Islet precursor cell (in vitro differentiated cells): ENCODE measurements around the gene CHST11.

Experiments
- DNase-seq: peaks from one replicate; pipeline ENCODE4 v3.0.0-alpha.2; 2018

The CHST11 gene

DNA sequence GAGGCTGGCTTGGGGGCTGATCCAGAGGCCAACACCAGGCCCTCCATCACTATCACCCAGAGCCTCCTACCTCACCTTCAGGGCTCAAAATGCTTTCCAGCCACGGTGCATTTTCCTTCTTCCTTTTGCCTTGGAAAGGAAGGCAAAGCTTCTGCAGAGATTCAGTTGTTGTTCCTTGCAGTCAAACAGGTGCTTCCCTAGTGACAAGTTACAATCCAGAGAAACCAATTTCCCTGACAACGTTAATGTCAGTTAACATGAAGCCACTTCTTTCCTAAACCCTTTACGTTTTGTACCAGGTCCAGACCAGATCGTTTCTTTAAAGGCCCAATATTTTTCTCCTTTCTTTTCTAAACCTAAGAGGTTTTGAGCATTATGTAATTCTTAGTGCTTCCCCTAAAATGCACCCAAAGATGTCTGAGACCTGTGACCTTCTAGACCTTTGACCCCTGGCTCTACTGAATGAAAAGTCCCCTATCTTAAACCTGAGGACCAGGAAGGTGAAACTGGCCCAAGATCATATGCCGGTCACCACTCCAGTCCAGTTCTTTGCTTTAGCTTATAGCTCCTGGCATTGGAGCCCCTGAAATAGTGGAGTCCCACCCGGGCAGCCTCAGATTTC lies 289.8 kb downstream of the CHST11 start:
- no peak for DNase-seq

DNA sequence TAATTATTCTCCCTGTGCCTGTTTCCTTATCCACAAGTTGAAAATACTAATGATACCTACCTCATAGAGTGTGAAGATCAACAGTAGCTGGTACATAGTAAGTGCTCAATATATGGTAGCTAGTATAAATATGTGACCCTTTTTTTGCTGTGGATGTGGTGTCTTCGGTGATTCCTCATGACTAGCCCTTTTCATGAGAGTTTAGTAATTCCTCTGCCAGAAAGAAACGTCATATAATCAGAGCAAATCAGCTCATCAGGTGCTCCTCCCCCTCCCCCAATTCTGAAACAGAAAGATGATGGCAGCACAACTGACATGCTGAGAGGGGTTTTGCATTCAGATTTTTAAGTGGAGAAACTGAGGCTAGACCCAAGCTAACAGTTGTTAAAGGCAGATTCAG lies 290.6 kb downstream of the CHST11 start:
- DNase-seq: peak; percentile 17

DNA sequence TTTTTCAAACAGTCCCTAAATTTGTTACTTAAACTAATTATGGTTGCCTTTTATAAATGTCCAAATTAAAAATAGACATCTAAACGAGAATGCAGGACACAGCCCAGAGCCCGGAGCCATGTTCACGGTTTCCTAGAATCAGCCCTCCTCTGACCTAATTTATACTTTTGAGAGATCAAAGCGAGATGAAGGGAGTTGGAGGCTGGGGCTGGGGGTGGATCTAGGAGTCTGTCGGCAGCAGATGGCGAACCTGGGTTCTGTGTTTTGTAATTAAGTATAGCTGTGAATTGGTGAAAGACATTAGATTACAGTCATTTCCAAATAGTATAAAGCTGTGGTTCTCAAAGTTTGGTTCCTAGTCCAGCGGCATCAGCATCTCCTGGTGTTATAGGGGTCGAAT lies 291.2 kb downstream of the CHST11 start:
- DNase-seq: peak; percentile 30

DNA sequence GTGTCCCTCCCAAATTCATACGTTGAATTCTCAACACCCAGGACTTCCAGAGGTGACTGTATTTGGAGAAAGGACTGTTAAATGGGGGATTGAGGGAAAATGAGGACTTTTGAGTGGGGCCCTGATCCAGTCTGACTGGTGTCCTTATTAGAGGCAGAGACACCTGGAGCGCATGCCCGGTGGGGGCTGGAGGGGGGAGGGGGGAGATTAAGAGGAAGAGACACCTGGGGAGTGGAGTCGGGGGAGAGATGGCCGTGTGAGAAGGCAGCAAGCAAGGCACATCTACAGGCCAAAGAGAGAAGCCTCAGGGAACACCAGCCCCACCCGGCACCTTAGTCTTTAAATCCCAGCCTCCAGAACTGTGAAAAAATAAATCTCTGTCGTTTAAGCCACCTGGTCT lies 291.6 kb downstream of the CHST11 start:
- DNase-seq: peak; percentile 49

DNA sequence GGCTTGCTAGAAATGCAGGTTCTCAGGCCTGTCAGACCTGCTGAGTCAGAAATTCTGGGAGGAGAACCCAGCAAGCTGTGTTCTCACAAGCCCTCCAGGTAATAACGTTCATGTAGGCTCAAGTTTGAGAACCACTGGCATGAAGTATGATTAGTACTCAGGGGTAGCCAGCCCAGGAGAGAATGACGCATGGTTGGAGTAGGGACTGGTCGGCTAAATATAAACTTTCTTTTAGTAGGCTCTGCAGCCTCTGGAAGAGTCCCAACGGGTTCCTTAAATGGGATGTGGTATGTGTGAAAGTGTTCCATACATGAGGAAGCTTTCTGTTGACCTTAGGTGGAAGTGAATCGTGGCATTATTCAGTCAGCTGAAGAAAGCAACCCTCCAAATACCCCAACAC lies 292.0 kb downstream of the CHST11 start:
- peak; percentile 47 for DNase-seq

DNA sequence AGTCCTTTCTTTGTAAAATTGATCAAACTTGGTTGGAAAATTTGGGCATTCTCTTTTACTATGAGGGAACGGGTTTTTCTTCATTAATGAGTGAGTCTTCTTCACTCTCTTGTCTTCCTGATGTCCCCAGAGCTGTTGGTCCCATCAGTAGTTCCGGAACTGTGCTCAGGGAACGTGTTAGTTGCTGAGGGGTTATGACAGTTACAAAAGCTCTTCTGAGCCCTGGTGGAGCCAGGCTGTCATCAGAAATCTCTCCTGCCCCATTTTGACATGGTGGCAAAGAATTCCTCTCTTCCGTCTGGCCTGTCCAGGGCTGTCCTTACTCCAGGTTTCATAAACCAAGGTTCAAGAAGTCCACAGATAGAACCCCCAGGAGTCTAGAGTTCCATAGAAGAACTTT lies 292.8 kb downstream of the CHST11 start:
- peak; percentile 43 for DNase-seq

DNA sequence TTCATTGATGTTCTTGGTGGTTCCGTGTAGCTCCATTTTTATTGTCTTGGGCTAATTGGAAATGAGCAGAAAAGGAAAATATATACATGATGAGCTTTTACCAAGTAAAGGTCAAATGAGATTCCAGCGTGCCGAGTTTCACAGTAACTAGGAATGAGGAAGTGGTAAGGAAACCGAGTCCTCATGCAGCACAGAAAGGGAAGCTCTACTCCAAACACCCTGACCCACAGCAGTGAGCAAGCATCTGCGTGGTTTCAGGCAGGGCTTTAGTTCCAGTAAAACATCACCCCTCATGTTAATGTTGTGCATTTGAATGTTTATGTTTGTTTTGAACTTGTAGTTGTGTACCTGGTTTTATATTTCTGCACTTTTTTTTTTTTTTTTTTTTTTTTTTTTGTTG lies 293.3 kb downstream of the CHST11 start:
- peak; percentile 44 for DNase-seq

DNA sequence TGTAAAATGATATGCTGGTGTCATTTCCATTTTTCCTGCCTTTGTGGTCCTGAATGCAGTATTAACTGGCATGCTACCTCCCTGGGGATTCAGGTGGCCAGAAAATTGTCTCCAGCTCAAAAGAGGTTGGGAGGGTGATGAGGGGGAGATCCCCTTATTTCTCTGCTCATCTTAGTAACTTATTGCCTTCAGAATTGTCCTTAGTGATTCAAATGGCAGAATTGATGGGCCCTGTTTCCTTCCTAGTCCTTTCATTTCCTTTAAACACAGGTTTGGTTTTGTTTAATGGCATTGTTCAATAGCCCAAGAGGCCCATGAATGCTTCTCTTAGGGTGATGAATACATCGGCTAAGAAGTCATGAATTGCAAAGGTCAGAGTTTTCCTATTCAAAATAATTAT lies 294.4 kb downstream of the CHST11 start:
- DNase-seq: peak; percentile 15

DNA sequence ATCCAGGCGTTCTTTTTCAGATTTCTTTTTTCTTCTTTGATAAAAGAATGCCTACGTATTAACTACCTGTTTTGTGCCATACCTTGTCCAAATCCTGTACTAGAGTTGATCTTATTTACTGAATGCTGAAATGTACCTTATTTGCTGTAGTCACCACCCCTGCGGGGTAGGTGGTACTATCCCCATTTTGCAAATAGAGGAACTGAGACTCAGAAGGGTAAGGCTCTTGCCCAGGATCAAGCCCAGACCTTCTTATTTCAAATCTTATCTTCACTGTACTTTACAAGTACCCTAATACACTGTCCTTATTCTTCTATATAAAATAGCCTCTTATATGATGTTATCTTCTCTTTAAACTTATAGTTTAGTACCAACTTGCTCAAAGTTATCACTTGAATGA lies 294.8 kb downstream of the CHST11 start:
- peak; percentile 9 for DNase-seq

DNA sequence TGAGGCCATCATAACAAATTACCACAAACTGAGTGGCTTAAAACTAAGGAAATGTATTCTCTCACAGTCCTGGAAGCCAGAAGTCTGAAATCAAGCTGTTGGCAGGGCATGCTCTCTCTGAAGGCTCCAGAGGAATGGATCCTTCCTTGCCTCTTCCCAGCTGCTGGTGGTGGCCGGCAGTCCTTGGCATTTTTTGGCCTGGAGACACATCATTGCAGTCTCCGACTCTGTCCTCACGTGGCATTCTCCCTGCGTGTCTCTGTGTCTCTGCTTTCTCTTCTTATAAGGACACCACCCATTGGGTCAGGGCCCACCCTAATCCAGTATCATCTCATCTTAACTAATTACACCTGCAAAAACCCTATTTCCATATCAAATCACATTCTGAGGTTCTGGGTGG lies 295.3 kb downstream of the CHST11 start:
- DNase-seq: peak; percentile 37

DNA sequence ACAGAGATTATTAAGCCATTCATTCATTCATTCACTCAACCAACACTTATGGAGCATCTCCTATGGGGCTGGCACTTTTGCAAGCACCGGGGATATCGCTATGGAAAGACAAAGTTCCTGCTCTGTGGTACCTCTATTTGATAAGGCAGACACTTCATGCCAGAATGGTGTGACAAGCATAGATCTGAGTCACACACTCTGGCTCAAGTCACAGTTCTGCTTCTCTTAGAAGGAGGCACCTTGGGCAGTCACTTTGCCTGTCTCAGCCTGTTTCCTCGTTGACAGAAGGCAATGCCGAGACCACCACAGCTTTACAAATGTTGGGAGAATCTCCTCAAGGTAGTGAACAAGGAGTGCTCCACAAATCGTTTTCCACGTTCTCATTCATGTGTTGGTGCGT lies 296.1 kb downstream of the CHST11 start:
- peak; percentile 42 for DNase-seq

DNA sequence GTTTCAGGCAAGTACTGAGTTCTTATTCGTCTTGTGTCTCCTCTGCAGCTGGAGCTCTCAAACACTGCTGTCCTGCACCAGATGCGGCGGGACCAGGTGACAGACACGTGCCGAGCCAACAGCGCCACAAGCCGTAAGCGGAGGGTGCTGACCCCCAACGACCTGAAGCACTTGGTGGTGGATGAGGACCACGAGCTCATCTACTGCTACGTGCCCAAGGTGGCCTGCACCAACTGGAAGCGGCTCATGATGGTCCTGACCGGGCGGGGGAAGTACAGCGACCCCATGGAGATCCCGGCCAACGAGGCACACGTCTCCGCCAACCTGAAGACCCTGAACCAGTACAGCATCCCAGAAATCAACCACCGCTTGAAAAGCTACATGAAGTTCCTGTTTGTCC lies 300.2 kb downstream of the CHST11 start:
- no peak for DNase-seq

DNA sequence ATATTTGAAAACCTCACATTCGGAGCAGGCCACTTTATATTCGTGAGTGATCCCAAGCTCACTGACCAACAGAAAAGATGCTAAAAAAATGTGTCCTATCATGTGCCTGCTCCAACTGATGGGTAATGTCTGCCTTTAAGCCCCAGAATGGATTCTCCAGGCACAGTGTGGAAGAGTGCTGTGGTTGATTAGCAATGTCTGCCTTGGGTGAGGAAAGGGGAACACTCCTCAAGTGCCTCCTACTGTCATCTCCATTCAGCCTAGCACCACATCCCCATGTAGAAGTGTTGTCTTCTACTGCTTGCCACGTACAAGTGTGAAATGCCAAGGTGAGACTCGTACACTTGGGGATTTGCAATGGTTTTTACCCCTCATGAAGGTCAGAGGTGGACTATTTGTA lies 302.0 kb downstream of the CHST11 start:
- DNase-seq: peak; percentile 35

DNA sequence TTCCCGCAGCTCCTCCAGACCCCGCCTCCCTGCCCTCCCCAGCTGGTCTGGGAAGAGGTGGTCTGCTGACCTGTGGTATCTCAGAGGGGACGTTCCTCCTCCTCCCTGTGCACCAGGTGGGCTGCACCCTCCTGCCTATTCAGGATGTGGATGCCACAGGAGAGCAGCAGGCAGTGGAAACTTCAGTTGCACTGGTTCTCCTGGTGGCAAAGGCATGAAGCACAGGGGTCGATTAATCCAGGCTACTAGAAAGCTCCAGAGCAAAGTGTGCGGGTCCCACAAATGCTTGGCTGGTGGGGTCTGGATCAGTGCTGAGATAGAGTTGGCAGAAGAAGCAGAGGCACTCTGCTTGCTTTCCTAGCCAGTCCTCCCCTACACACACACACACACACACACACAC lies 304.3 kb downstream of the CHST11 start:
- DNase-seq: peak; percentile 63

DNA sequence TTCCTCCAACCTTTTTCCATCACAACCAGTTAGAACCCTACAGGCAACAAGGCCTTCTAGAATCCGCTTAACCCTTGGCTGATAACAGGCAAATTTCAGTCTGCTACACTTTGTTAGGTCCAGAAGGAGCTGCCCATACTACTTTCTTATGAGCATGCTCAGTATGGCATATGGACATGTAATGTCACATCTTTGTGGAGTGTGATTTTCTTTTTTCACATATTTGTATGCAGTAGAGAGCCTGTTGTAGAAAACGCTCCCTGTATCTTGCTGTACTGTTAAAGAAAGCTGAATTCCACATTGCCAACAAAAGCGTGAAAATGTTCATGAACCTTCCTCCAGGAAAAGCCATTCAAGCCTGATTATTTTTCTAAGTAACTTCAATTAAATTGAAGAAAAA lies 304.9 kb downstream of the CHST11 start:
- DNase-seq: no peak

DNA sequence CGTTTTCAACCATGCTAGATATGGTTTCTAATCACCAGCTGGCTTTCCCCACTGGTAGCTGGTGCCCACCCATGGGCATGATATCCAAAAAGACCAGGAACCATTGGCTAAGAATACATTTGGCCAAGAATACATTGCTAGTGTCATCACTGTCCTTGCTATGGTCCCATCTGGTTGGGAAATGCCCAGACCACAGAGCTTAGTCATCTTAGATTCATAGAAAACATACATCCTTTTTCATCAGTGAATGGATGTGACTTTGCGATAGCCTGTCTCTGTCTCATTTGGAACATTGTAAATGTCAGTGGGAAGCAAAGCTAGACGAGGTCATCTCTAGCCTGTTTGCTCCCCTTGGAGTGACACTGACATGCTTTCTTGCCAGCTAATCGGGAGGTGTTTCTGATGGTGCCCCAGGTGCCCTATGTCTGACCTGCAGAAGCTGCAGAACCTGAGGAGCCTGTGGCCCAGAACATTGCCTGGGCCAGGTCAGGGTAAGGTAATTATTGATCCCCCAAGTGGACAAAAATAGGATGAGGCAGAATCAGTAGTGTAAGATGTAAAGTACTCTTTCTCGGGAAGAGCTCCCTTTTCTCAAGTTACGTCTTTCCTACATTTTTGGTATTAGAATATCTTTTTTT lies 306.5 kb downstream of the CHST11 start:
- DNase-seq: peak; percentile 39

DNA sequence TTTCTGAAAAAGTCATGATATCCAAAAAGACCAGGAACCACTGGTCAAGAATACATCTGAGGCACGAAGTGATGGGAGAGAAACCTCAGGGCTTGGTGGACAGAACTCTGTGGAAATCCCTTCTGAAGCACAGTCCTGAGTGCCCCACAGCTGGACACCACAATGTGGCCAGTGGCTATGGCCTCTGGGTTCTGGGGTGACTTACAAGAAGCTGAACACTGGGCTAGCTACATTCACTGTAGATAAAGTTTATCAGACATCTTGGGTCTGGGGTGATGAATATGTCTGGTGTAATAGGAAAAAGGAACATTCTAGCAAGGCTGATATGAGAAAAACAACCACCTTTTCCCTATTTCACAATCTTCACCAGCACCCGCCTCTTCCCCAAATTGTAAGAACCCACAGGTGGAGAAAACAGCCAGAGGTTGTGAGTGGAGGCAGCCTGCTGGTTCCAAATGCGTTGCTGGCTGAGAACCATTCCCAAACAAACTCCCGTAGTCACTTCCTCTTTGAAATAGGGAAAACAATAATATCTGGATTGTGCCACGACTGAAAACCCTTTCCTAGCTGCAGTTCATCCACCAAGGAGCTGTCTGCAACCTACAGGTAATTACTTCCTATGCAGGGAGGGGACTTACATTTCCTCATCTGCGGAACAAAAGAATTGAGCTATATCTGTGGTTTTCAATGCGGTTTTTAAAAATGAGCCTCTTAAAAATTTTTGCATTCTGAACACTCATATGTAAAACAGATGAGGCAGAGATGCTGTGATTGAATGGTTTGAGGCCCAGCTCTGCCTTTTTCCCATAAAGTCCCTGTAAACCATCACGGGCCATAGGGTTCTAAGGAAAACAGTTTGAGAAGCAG lies 307.7 kb downstream of the CHST11 start:
- peak; percentile 42 for DNase-seq

DNA sequence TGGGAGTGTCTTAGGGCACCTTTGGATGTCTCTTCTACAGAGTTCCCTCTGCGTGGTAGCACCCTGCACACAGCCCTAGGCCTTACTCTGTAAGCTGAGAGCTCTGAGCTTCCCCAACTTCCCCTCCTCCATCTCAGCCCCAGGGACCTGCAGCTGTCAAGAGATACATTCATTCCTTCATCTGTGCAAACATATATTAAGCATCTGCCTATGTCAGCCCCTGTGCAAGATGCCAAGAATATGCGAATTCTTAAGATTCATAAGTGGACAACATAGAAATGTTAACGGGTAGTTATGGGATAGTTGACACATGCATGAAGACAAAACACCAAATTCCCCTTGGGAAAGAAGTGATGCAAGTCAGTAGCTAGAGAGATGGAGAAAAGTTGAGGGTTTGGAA lies 310.5 kb downstream of the CHST11 start:
- no peak for DNase-seq

DNA sequence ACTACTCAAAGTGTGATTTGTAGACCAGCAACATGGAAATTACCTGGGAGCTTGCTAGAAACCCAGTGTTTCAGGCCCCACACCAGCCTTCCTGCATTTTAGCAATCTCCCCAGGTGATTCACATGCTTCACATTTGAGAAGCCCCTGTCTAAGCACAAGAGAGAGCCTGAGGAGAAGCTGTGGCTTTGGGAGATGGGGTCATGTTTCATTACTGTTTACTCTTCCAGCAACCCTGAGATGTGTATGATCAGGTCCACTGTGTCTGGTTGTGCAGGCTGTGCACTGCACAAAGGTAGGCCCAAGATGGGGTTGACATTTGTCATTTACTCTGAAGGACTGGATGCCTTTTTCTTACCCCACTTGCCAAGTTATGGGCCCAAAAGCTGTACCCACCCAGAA lies 311.3 kb downstream of the CHST11 start:
- DNase-seq: peak; percentile 57

DNA sequence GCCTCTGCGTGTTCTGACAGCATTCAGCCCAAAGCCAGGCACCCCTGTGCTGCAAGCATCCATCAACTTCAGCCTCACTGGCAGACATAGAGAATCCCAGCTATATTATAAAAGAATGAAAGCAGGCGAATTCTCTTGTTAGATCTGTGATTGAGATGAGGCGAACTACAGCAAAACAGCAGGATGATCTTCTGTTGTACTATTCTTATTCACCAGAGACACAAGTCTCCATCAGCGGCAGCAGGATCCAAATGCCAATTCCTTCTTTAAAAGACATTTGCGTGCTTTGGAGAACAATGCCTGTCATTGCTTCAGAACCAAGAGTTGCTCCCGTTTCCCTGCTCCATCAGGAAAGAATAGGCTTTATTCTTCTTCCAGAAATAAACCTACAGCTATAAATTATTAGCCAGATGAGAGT lies 312.4 kb downstream of the CHST11 start:
- peak; percentile 47 for DNase-seq

DNA sequence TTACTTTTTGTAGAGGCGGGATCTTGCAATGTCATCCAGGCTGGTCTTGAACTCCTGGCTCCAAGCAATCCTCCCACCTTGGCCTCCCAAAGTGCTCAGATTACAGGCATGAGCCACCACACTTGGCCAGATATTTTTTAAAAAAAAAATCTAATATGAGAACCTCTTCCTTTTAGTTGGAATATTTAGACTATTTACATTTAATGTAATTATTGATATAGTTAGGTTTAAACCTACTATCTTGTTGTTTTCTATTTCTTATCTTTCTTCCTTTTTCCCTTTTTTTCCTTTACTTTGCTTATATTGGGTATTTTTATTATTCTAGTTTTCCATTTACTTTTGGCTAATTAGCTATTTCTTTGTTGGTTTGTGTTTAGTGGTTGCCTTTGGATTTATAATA lies 315.6 kb downstream of the CHST11 start:
- DNase-seq: no peak

DNA sequence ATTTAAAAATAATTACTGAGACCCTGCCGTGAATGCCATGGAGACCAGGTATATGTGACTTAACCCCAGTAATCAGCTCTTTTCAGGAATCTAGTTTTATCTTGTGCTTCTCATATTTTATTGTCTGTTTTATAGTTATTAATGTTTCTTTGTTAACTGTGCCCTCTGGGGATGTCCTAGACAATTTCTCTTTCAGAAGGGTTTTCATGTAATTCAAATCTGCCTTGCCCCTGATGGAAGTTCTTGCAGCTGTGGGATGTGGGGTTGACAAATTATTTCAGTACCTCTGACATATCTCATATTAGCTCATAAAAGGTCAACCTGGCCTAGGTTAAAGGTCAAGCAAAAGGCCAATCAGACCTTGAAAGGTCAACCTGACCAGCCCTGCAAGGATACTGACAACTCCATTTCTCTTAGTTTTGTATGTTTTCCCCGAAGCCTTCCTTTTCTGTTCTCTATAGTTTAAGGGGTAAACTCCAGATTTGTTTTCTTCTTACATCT lies 319.0 kb downstream of the CHST11 start:
- no peak for DNase-seq

DNA sequence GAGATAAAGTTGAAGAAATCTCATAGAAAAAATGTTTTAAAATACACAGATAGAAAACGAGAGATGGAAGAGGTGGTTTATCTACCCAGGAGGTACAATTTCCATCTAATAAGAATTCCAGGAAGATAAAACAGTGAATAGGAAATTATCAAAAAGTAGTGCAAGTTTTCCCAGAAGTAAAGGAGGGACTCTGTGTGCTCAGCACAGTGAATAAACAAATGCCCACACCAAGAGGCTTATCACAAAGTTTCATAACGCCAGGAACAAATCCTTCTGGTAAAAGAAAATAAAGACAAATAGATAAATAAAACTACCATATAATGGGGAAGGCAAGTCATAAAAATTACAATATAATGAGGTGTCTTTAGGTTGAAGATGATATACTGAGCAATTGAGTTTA lies 322.4 kb downstream of the CHST11 start:
- no peak for DNase-seq

DNA sequence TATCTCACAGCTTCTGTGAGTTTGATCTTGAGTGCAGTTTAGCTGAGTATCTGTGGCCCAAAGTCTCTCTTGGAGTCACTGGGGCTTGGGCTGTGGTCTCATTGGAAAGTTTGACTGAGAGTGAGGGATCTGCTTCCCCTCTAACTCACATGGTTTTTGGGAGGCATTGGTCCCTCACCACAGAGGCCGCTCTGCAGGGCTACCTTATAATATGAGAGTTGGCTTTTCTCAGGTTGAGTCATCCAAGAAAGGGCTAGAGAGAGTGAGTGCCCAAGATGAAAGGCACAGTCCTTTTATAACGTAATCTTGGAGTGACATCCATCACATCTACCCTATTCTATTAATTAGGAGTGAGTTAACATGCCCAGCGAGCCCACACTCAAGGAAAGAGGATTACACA lies 325.5 kb downstream of the CHST11 start:
- DNase-seq: no peak
